Osteocyte (in vitro differentiated cells): ENCODE measurements around the gene CELA2A. TPM values are rescaled to one million over a fixed set of nuclear protein-coding genes. Genes with fewer than 3 reads are reported as not detected.
"Not testable (repeated sequence)": the region's sequence is repeated elsewhere in the genome, so short reads cannot be mapped to it uniquely, and the experiment has no call there.

Source experiments
- DNase-seq: peaks from one replicate; pipeline ENCODE4 v3.0.0; 2021; ENCODE audit warnings: mixed read lengths; ENCODE audit not compliant: unreplicated experiment; ENCODE audit errors: extremely low spot score
- H3K27ac Mint-ChIP-seq: one replicate; pipeline ENCODE4 v1.8.0; 2021; ENCODE audit warnings: mild to moderate bottlenecking, mixed read lengths; ENCODE audit not compliant: unreplicated experiment
- H3K27me3 Mint-ChIP-seq: one replicate; pipeline ENCODE4 v1.8.0; 2021; ENCODE audit warnings: mixed read lengths; ENCODE audit not compliant: unreplicated experiment
- H3K36me3 Mint-ChIP-seq: one replicate; pipeline ENCODE4 v1.8.0; 2021; ENCODE audit warnings: mixed read lengths; ENCODE audit not compliant: unreplicated experiment
- H3K4me1 Mint-ChIP-seq: one replicate; pipeline ENCODE4 v1.8.0; 2021; ENCODE audit warnings: mixed read lengths; ENCODE audit not compliant: unreplicated experiment
- H3K4me3 Mint-ChIP-seq: one replicate; pipeline ENCODE4 v1.8.0; 2021; ENCODE audit warnings: mild to moderate bottlenecking, moderate library complexity, mixed read lengths; ENCODE audit not compliant: unreplicated experiment
- H3K9me3 Mint-ChIP-seq: one replicate; pipeline ENCODE4 v1.8.0; 2021; ENCODE audit warnings: mixed read lengths; ENCODE audit not compliant: unreplicated experiment
- CTCF ChIP-seq: fragments of 200-600 bp; sonication (generic); IDR thresholded peaks from 2 replicates; pipeline ENCODE4 v1.5.0; 2021; ENCODE audit warnings: antibody characterized with exemption, mild to moderate bottlenecking, moderate library complexity
- total RNA-seq: library from RNA; stranded (reverse); gene quantifications from 2 replicates; pipeline ENCODE4 v1.2.1, GENCODE V29; 2021

Gene CELA2A
- total RNA-seq, 1 donor from 2014 or later, result not detected

- no peak for DNase-seq
- H3K4me3 Mint-ChIP-seq, result no peak overlapping the region
- TF ChIP-seq CTCF, result no peak
- no peaks in the 10 kb centered on the region for H3K27me3 Mint-ChIP-seq
- H3K9me3 Mint-ChIP-seq, result no peaks in the 10 kb centered on the region
- peaks cover 24% of the 10 kb centered on the region for H3K36me3 Mint-ChIP-seq
- H3K27ac Mint-ChIP-seq, result no peak overlapping the region
- no peaks in the 10 kb centered on the region for H3K4me1 Mint-ChIP-seq
Observed at GRCh38 chr1:15515022-15515663, 58.6 kb downstream of the CELA2A start.

DNA sequence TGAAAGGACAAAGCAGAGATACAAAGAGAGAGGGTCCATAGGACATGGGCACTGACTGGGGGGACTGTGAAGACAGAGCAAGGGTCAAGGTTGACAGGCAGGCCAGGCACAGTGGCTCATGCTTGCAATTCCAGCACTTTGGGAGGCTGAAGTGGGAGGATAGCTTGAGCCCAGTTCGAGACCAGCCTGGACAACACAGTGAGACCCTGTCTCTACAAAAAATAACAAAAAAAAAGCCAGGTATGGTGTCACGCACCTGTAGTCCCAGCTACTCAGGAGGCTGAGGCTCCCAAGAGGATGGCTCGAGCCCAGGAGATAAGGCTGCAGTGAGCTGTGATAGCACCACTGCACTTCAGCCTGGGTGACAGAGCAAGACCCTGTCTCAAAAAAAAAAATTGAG, 63.1 kb downstream of the CELA2A start:
- DNase-seq, result no peak
- no peak overlapping the region for H3K4me3 Mint-ChIP-seq
- no peaks in the 10 kb centered on the region for H3K9me3 Mint-ChIP-seq
- no peaks in the 10 kb centered on the region for H3K27me3 Mint-ChIP-seq
- peaks cover 10% of the 10 kb centered on the region for H3K4me1 Mint-ChIP-seq
- no peak overlapping the region for H3K27ac Mint-ChIP-seq
- H3K36me3 Mint-ChIP-seq, result peaks cover 6% of the 10 kb centered on the region
- TF ChIP-seq CTCF, result no peak

- H3K27ac Mint-ChIP-seq, result not testable (repeated sequence)
Observed at GRCh38 chr1:15521206-15521906, 64.8 kb downstream of the CELA2A start.

More at GRCh38 chr1:15521206-15521906, 64.8 kb downstream of the CELA2A start:
- H3K36me3 Mint-ChIP-seq, H3K4me3 Mint-ChIP-seq, H3K27me3 Mint-ChIP-seq, H3K9me3 Mint-ChIP-seq, DNase-seq: not testable (repeated sequence)
- peaks cover 22% of the 10 kb centered on the region for H3K4me1 Mint-ChIP-seq

Other genes starting within 250 kb of the CELA2A start
- gene FHAD1, start 209.5 kb upstream of the CELA2A start, total RNA-seq, result not detected in 2 replicates
- gene EFHD2, start 46.8 kb upstream of the CELA2A start, total RNA-seq, result 20.3 and 21.9 TPM in 2 replicates
- not detected in 2 replicates for gene CTRC, start 18.3 kb upstream of the CELA2A start, total RNA-seq
- not detected in 2 replicates for gene CELA2B, start 19.4 kb downstream of the CELA2A start, total RNA-seq
- 12.6 and 13.8 TPM in 2 replicates for gene CASP9, start 67.5 kb downstream of the CELA2A start, total RNA-seq
- gene DNAJC16, start 70.1 kb downstream of the CELA2A start, total RNA-seq, result 20.8 and 28.8 TPM in 2 replicates
- 0.13 and 0.19 TPM in 2 replicates for gene AGMAT, start 128.3 kb downstream of the CELA2A start, total RNA-seq
- 20.0 and 23.4 TPM in 2 replicates for gene DDI2, start 160.7 kb downstream of the CELA2A start, total RNA-seq
- gene PLEKHM2, start 227.6 kb downstream of the CELA2A start, total RNA-seq, result 82.0 and 88.1 TPM in 2 replicates